Ovary (tissue), 9 donors: ENCODE data around the gene RPL13. TPM values are rescaled to one million over a fixed set of nuclear protein-coding genes. Genes with fewer than 3 reads are reported as not detected.

Experiments
- DNase-seq, 5 donors: peaks; one replicate each; pipeline ENCODE4 v3.0.0-alpha.2; 2019 to 2020
- H3K27ac ChIP-seq, 2 donors: fragments of 200-600 bp; one replicate each; pipeline versions ENCODE4 v1.5.1 to v1.8.0; 2019 to 2022
- H3K27me3 ChIP-seq: fragments of 200-600 bp; one replicate; pipeline ENCODE4 v1.8.0; 2022
- H3K36me3 ChIP-seq: fragments of 200-600 bp; sonication (generic); one replicate; pipeline ENCODE4 v1.5.1; 2019
- H3K4me1 ChIP-seq: one replicate; pipeline ENCODE4 v1.8.1; 2013; ENCODE audit warnings: mild to moderate bottlenecking, moderate library complexity; ENCODE audit not compliant: insufficient read depth
- H3K4me3 ChIP-seq: fragments of 200-600 bp; sonication (generic); one replicate; pipeline ENCODE4 v1.5.1; 2017
- H3K9me3 ChIP-seq, 2 donors: fragments of 200-600 bp in 1 of 2; sonication (generic) in 1 of 2; one replicate each; pipeline versions ENCODE4 v1.5.1 to v1.8.1; 2013 to 2019; ENCODE audit warnings: mild to moderate bottlenecking in 1 of 2, moderate library complexity in 1 of 2
- CTCF ChIP-seq, 3 donors: fragments of 450-650 bp in 2 of 3; fragments of 200-600 bp in 1 of 3; IDR thresholded peaks; one replicate each; pipeline versions ENCODE4 v1.5.1 to v1.8.0; 2016 to 2022; ENCODE audit warnings: antibody characterized with exemption in 3 of 3, mild to moderate bottlenecking in 1 of 3
- EP300 ChIP-seq: sonication (generic); formaldehyde crosslinking; IDR thresholded peaks from one replicate; pipeline ENCODE4 v1.6.1; 2017; ENCODE audit warnings: antibody characterized with exemption
- POLR2A ChIP-seq: fragments of 450-650 bp; IDR thresholded peaks from one replicate; pipeline ENCODE4 v1.6.1; 2017; ENCODE audit warnings: antibody characterized with exemption, mild to moderate bottlenecking, moderate library complexity
- WGBS, 3 donors: extraction: QIAGEN DNeasy Blood & Tissue Kit in 1 of 3; methylation state at CpG; one replicate each; pipeline versions ENCODE4 v1.1.5 to v1.1.7; 2013 to 2017; 5-methylcytosine and 5-hydroxymethylcytosine counted together
- intact Hi-C, 4 donors: fragments of 100-400 bp; cut with DNase I; formaldehyde crosslinking; loops; one replicate each; pipeline versions ENCODE4 v1.11.0 to v1.15.1; 2022 to 2023
- polyA plus RNA-seq, 2 donors: library from polyadenylated mRNA; stranded (reverse); fragments of 200-250 nt in 1 of 2; fragments of 350-450 nt in 1 of 2; fragmentation: Illumina TruSeq in 1 of 2; extraction: RNeasy Lipid Tissue Mini Kit (QIAGEN cat#74804) in 1 of 2; gene quantifications; one replicate each; pipeline ENCODE4 v1.2.3, GENCODE V29; 2013 to 2014
- total RNA-seq, 7 donors: library from RNA; depleted of rRNA in 2 of 7; stranded (reverse); fragments of >200 nt in 2 of 7; fragmentation: NEBNext Ultra II Directional in 3 of 7; extraction: Animal tissue kit (Norgen Biotek cat#: 25700) in 3 of 7; gene quantifications; one replicate each; pipeline versions ENCODE4 v1.1.0 to v1.2.4, GENCODE V29; 2016 to 2023
- donor health status: DM: no; HTN: no; CAD: no; lungs with moderate emphysema.
- donor health status: DM: no; HTN: no; CAD: no.
- donor health status: Bipolar disorder and iron deficiency.
- donor health status: DM: yes; HTN: yes; CAD: no.
- donor health status: DM: no; HTN: no; CAD: no.
- donor health status: DM: yes; HTN: yes; CAD: no.

The RPL13 gene
- total and polyA plus RNA-seq, 9 donors: 1,317 to 21,366 (median 5,883) TPM

GRCh38 chr16:89552329-89552728, 8.2 kb upstream of the RPL13 start:
- TF ChIP-seq EP300: no peak
- no peak for TF ChIP-seq CTCF (IDR thresholded peaks at IDR 0.05)
- TF ChIP-seq POLR2A: no peak
- DNase-seq: no peak
- Histone ChIP-seq H3K4me1 (no peaks in the 10 kb centered on the region), H3K9me3 (no peaks in the 10 kb centered on the region), H3K4me3 (no peak overlapping the region), H3K36me3 (no peaks in the 10 kb centered on the region), H3K27me3 (no peaks in the 10 kb centered on the region), H3K27ac (no peak overlapping the region)
- 90 to 91% (median 91%) methylated on average over 22 of the region's 22 CpGs for WGBS, 3 donors
- intact Hi-C loops: loop anchor here in 1 of 4 donors (10.0 kb wide), 1 partner anchor 218 kb away; no protein-coding TSS in a partner anchor

GRCh38 chr16:89552913-89553312, 7.6 kb upstream of the RPL13 start:
- TF ChIP-seq EP300: no peak
- TF ChIP-seq POLR2A: no peak
- TF ChIP-seq CTCF (IDR thresholded peaks at IDR 0.05): no peak
- DNase-seq: no peak
- no peaks in the 10 kb centered on the region for H3K36me3 ChIP-seq
- no peaks in the 10 kb centered on the region for H3K9me3 ChIP-seq
- 73 to 85% (median 80%) methylated on average over 13 of the region's 13 CpGs for WGBS, 3 donors
- H3K27ac ChIP-seq: no peak overlapping the region
- intact Hi-C loops: loop anchor here in 1 of 4 donors (10.0 kb wide), 1 partner anchor 218 kb away; no protein-coding TSS in a partner anchor
- H3K27me3 ChIP-seq: no peaks in the 10 kb centered on the region
- H3K4me1 ChIP-seq: no peaks in the 10 kb centered on the region
- no peak overlapping the region for H3K4me3 ChIP-seq

GRCh38 chr16:89553733-89554132, 6.7 kb upstream of the RPL13 start:
- Histone ChIP-seq H3K9me3 (no peaks in the 10 kb centered on the region), H3K27me3 (no peaks in the 10 kb centered on the region), H3K36me3 (no peaks in the 10 kb centered on the region), H3K4me1 (no peaks in the 10 kb centered on the region), H3K4me3 (no peak overlapping the region), H3K27ac (no peak overlapping the region)
- no peak for TF ChIP-seq POLR2A
- no peak for TF ChIP-seq EP300
- TF ChIP-seq CTCF (IDR thresholded peaks at IDR 0.05): no peak
- WGBS, 3 donors: 82 to 94% (median 85%) methylated on average over 11 to 18 of the region's 18 CpGs
- intact Hi-C loops: loop anchor here in 1 of 4 donors (10.0 kb wide), 1 partner anchor 219 kb away; no protein-coding TSS in a partner anchor
- DNase-seq: no peak

- Histone ChIP-seq H3K36me3 (no peaks in the 10 kb centered on the region), H3K9me3 (no peaks in the 10 kb centered on the region), H3K27ac (no peak overlapping the region), H3K27me3 (no peaks in the 10 kb centered on the region), H3K4me1 (no peaks in the 10 kb centered on the region), H3K4me3 (no peak overlapping the region)
- TF ChIP-seq CTCF (IDR thresholded peaks at IDR 0.05) (no peak), EP300 (no peak), POLR2A (no peak)
- intact Hi-C loops: loop anchor here in 1 of 4 donors (10.0 kb wide), 1 partner anchor 220 kb away; no protein-coding TSS in a partner anchor
- 85 to 92% (median 90%) methylated on average over 12 of the region's 12 CpGs for WGBS, 3 donors
- no peak for DNase-seq
Measured at GRCh38 chr16:89554343-89554742, 6.1 kb upstream of the RPL13 start.
